Activated CD8-positive, alpha-beta memory T cell treated with anti-CD3 and anti-CD28 coated beads for 4 hours (primary cell): ENCODE results near the gene GTF2F2.

Experiments used
- DNase-seq, 2 donors: peaks; one replicate each; pipeline ENCODE4 v3.0.0-alpha.2; 2020; ENCODE audit warnings: low read depth in 2 of 2

Gene GTF2F2, protein sequence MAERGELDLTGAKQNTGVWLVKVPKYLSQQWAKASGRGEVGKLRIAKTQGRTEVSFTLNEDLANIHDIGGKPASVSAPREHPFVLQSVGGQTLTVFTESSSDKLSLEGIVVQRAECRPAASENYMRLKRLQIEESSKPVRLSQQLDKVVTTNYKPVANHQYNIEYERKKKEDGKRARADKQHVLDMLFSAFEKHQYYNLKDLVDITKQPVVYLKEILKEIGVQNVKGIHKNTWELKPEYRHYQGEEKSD

DNA sequence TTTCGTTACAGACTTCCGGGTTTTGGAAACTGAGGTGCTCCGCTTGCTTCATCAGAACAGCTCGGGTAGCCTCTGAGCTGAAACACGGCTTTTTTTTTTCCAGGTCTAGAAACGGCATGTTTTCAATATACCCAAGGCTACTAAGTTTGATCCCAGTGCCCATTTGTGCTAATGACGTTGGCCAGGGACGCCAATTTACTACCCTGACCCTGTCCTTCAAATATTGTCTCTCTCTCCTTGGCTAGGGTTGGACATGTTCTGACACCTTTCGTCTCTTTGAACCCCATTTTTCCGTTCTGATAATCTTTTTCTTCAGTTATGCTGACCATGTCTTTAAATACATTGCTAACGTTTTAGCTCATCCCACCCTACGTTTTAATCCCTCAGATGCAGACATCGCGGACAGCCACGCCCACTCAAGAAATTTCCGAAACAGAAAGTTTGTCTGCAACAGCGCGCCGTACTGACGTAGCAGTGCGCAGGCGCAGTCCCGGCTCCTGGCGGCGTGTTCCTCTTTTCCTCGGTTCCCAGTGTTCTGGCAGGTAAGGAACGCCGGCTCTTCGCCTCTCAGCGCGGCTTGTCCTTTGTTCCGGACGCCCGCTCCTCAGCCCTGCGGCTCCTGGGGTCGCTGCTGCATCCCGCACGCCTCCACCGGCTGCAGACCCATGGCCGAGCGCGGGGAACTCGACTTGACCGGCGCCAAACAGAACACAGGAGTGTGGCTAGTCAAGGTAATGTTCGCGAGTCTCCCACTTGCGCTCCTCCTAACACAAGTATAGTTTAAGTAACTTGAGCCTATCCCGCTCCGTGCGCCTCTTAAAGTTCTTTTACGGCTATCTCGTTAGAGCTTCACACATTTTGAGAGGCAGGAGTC lies at the start of gene GTF2F2:
Gene GTF2F2 (plus strand): TSS at position 520 of the 874 bp plus-strand sequence. CDS start 146 bp downstream, at position 666.
- DNase-seq: peak; percentile 78 to 80

DNA sequence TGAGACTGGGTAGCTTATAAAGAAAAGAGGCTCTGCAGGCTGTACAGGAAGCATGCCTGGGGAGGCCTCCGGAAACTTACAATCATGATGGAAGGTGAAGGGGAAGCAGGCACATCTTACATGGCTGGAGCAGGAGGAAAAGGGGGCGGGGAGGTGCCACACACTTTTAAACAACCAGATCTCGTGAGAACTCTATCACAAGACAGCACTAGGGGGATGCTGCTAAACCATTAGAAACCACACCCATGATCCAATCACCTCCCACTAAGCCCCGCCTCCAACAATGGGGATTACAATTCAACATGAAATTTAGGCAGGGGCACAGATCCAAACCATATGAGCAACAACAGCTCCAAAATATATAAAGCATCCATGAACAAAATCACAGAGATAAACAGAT lies 46.5 kb upstream of the GTF2F2 start:
- DNase-seq: no peak

DNA sequence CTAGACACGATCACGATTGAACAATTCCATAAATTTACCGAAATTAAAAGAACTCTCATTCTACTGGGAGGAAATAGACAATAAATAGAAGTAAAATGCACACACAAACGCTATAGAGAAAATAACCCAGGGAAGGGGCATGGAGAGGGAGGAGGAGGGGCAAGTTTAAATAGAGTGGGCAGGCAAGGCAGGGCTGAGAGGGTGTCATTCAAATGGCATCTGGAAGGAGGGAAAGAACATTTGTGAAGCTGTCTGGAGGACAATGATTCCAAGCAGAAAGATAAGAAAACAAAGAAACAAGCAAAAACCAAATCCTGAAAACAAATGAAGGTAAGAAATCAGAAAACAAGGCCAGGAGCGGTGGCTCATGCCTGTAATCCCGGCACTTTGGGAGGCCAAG lies 45.6 kb upstream of the GTF2F2 start:
- no peak for DNase-seq

DNA sequence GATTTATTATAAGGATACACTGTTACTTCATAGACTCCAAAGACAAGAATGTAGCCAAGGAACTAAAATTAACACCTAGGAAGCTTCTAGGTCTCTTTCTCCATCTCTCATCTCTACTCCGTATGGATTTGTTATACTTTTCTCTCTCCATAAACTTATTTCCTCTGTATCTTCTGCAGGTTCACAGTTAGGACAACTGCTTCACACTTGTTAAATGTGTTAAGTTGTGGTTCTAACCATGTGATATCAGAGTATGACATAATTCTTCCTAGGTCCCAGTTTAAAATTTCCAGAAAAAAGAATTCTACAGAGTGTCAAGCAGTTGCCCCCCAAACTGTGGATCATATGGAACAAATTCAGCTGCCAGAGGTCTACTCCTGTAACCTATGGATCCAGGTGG lies 42.3 kb upstream of the GTF2F2 start:
- DNase-seq: no peak

DNA sequence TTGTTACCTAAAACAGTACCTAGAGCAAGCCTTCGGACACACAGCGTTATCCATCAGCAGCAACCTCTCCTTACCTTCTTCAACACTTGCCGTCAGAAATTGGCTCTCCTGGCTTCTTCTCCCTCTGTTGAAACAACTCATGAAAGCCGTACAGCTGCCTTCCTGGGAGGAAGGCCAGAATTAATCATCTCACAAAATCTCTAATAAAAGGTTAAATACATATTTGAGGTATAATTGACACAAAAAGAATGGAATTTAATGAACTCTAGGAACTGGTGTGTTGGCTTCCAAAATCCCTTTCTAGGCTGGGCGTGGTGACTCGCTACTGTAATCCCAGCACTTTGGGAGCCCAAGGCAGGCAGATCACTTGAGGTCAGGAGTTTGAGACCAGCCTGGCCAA lies 37.3 kb upstream of the GTF2F2 start:
- no peak for DNase-seq

DNA sequence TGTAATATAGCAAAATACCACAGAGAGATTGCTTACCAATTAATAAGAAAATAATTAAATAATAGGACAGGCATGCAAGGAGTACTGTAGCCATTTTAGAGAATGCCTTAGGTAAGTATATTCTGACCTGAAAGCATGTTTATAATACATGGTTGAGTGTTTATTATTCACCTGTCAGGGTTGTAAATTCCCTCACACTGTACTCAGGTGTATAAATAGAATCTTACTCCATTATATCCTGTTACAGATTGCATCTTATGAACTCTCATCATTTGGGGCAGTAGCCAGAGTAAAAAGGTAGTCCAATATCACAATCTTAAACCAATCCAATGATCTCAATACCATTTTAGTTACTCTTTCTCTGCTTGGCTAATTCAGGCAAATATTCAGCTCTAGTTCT lies 35.8 kb upstream of the GTF2F2 start:
- DNase-seq: no peak

DNA sequence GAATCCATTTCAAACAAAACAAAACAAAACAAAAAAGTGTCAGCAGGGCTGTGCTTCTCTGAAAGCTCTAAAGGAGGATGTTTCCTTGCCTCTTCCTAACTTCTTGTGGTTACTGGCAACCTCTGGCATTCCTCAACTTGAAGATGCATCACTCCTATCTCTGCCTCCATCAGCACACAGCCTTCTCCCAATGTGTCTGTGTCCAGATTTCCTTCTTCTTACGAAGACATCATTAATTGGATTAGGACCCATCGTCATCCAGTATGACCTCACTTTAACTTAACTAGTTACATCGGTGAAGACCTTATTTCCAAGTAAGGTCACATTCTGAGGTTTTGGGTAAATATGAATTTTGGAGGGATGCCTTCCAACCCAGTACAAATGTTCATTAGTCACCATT lies 33.8 kb upstream of the GTF2F2 start:
- no peak for DNase-seq

DNA sequence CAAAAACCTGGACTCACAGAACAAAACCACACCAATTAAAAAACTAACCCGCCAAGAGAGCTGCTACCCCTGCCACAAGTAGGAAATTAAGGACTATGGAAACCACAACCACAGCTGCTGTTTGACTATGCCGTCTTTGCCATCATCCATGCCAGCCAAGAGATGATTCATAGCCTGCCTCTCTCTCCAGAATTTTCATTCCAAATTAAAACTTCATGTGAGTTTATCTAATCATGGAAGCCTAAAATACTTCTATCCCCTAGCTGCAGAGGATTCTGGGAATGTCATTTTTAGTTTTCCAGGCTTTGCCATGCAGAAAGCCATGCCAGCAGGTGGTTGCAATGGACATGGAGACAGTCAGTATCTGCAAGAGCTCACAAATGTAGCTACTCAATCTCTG lies 27.6 kb upstream of the GTF2F2 start:
- DNase-seq: no peak

DNA sequence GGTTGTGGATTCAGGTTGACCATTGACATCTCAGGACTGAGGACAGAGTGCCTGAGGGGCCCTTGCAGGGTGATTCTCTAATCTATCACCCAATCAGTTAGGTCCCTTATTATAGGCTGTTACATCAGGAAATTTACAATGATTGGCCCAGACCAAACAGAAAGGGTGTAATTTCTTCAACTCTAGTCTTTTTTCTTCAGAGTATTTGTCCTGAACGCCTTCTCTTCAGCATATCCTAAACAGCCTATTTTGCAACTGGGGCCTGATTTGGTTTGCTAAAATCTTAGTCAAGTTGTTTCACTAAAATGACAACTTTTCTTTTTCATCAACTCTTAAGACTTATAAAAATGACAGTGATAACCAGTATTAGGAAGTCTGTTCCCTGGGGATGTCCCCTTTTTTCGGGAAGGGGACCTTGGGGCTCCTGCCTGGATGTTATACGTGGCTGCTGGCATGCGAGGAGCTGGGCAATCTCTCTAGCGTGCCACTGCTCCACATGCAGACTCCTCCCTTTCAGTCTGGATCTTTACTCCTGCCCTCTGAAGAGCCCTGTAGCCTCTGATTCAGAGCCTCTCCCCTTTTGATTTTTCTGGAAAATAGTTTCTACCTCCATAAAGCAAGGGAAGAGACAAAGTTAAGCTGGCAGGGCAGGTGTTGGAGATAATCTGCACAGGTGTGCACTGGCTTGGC lies 19.6 kb upstream of the GTF2F2 start:
- no peak for DNase-seq

DNA sequence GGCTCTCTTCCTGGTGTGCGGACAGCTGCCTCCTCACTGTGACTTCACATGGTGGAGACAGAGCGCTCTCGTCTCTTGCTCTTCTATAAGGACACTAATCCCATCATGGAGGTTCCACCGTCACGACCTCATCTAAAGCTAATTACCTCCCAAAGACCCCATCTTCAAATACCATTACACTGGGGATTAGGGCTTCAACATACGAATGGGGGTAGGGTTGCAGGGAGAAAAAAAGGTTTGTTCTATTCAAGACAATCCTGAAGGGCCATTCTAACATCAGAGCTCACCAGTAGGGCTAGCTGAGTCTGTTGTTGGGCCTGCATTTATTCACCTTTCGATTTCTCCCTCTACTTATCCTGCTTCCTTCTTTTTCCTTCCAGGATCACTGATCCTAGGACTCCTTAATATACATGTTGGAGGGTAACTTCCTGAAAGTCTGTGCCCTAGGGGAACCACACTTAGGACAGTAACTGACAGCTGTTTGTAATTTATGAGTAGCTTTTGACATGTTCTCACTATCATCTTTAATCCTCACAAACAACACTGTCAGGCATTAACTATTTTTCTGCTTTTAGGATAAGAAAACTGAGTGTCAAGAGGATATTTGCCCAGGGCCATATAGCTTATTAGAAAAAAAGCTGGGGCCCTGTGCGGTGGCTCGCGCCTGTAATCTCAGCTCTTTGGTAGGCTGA lies 18.8 kb upstream of the GTF2F2 start:
- DNase-seq: no peak

DNA sequence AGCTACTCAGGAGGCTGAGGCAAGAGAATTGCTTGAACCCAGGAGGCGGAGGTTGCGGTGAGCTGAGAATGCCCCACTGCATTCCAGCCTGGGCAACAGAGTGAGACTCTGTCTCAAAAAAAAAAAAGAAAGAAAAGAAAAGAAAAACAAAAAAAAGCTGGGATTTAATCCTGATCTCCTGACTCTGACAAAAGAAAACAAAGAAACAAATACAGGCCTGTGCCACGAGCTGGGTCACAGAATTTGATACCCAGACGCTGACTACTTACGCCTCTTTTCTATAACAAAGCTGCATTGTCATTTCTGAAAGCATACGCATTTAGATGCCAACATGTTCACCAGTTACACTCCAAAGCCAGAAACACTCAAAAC lies 18.2 kb upstream of the GTF2F2 start:
- no peak for DNase-seq

DNA sequence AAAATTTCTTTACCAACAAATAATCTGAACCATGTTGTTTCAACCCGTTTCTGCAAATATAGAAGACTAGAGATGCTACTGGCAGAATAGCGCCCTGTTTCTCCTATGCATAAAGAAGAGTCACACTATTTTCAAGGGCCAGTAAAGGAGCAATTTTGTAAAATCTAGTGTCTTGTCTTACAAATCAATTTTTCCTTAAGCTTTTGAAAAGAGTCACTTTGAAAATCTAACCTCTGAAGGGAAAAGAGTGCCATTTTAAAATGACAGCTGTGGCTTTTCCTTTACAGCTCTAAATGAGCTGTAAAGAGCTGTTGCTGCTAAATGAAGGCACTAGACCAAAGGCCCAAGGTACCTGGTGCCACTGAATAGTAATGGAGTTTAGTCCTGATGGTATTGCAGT lies 16.9 kb upstream of the GTF2F2 start:
- no peak for DNase-seq

DNA sequence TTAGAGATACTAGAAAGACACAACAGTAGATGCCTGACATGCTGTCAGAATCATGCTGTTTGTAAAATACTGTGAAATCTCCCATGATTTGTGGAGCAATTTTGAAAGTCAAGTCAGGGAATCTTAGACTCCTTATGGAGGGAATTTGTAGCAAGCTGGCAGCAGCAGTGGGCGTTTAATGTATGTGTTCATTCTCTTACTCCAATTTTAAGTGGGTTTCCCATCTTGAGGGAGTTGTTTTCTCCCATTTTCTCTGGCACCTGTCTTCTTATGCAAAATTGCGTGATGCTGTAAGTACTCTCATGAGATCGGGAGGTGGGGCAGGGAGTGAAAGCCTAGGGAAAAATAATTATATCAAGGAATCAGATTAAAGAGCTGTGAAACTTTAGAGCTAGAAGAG lies 16.0 kb upstream of the GTF2F2 start:
- DNase-seq: no peak

DNA sequence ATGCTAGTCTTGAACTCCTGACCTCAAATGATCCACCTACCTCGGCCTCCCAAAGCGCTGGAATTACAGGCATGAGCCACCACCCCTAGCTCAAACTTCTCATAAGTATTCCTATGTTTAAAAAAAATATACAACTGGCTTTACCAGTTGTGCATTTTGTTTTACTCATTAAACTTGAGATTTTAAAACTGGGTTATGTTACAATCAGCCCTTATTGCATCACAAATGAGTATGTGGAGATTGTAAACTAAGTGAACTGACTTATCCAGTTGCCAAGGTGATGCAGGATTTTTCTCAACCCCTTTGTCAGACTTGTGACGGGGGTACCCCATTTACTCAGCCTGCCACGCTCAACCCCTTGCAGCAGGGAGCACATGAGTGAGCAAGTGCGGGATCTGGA lies 14.4 kb upstream of the GTF2F2 start:
- no peak for DNase-seq

DNA sequence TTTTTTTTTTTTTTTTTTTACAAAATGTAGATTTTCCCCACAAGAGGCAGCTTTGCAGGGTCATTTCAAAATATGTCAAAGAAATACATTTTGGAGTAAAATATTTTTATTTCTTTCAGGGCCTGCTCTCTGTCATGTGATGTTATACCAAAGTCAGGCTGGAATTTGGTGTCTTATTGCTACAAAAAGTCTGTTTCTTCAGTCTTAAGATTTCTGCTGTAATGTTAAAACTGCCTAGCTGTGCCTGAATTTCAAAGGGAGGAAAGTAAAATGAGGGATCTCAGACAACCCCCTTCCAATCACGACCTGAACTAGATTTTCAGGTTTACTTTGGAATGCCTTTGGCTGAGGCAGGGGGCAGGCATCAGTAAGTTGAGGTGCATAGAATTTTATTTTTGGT lies 12.8 kb upstream of the GTF2F2 start:
- DNase-seq: no peak

DNA sequence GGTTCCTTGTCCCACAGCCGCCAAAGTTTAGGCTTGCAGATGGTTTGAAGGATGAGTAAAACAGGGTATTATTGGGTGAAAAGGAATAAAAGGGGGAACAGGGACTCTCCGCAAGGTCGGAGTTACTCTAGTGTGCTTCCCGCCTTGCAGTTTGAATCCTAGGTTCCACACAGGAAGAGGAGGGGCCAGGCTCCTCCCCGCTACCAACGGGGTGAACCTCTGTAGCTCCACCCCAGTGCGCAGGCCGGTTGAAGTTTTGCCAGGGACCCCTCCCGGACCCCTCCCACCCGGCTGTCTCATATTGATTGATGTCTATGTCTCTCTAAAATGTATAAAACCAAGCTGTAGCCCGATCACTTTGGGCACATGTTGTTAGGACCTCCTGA lies 11.6 kb upstream of the GTF2F2 start:
- DNase-seq: no peak

DNA sequence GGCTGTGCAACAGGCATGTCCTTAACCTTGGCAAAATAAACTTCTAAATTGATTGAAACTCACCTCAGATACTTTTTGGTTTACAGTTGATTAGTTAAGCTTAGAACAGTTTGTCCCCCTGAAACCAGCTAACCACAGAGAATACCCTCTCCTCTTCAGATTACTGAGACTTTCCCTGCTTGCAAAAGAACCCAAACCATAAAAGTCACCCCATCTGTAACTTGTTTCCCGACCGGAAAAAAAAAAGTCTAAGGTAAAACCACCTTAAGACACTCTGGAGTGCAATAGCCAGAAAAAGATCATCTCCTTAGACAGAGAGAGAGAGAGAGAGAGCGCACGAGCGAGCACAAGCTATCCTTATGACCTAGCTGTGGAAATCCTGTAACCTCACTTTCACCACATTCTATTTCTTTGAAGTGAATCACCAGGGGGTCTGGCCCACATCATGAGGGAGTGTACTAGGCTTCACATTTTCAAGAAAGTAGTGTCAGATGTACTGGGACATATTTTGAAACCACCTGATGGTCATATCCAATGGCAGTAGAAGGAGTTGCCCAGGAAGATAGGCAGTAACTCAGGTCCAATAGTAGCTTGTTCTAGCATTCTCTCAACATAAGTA lies 11.1 kb upstream of the GTF2F2 start:
- no peak for DNase-seq

DNA sequence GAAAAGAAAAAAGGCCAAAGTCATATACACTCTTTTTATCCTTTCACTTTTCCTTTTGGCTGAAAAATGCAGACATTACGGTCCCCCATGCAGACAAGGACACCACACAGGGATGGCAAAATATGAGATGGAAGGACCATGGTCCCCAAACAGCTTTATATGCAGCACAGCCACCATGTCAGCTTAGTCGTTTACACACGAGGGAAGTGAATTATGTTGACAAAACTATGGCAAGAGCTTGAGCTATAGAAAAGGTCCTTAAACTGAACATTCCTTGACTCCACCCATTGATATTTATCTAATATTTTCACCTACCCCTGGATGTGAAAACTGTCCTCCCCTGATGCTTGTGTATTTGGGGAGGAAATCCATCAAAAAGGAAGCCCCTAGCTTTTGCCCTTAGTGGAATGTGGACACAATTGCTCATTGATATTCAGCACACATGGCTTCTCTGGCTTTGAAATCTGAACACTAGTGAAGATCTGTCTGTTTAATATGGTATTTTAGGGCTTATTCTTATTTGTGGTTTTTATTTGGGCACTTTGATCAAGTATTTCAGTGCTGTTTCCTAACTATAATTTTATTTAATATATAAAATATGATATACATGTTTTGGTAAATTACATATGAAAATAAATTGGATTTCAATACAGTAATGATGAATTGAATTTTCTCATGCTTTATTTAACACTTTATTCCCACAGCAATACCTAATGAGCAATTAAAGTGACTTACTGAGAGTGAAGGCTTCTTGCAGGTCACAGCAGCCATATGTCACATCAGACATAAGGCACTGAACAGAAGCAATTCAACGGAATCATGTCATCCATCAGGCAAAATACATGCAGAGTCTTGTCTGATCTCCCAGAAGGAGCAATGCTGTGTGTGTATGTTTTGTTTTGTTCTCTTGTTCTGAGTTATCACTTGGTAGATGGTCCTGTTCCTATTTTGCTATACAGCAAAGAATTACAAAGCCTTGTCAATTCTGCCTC lies 6.8 kb upstream of the GTF2F2 start:
- no peak for DNase-seq

DNA sequence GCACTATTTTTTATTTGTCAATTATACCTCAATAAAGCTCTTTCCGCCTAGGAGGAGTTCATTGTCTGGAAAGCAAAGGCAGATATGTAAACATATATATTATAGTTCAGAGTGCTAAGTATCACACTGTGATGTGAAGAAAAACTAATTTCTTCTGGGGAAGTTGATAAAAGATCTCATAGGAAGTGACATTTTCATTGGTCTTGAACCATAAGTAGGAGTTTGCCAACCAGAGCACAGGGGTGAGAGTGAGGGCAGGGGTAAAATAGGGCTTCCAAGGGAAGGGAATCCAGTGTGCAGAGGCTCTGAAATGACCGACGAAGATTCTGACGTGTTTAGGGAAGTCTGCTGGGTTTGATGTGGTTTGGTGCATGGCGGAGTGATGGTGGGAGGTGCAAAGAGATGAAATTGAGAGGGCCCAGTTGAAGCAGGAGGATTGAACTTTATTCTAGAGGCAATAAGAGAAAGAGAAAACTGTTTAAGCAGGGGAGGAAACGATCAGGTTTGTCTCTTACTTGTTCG lies 780 bp upstream of the GTF2F2 start:
- DNase-seq: peak; percentile 25 to 44
